ENCODE measurements around the gene ECSCR.
"Not testable (repeated sequence)": the region's sequence is repeated elsewhere in the genome, so short reads cannot be mapped to it uniquely, and the experiment has no call there.

ECSCR gene

GRCh38 chr5:139410121-139410992 lies 52.2 kb downstream of the ECSCR start:
- no peak for DNase-seq

- not testable (repeated sequence) for DNase-seq
These were observed 53.4 kb downstream of the ECSCR start for GRCh38 chr5:139409116-139409515.

DNA sequence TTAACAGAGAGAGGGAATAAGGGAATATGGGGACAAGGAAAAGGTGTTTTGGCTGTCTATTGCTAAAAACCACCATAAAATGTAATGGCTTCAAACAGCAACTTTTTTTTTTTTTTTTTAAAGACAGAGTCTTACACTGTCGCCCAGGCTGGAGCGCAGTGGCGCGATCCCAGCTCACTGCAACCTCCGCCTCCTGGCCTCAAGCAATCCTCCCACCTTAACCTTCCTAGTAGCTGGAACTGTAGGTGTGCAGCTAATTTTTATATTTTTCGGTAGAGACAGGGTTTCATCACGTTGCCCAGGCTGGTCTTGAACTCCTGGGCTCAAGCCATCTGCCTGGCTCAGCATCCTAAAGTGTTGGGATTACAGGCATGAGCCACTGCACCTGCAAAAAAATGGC lies 54.4 kb downstream of the ECSCR start:
- no peak for DNase-seq

DNA sequence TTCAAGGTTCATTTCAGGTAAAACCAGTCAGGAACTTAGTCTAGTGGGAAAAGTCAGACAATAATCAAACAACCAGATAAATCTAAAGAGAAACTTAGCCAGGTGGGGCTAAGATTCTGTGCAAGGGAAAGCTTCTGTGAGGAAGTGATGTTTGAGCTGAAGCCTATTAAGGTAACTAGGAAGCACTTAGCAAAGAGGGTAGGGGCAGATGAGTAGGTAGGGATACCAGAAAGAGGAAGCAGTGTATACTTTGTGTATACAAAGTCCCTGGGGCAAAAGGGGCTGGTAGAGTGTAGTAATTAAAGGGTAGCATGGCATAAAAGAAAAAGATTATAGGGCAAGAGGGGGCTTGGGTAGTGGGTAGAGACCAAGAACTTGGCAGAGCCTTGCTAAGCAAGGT lies 55.0 kb downstream of the ECSCR start:
- DNase-seq = no peak

DNA sequence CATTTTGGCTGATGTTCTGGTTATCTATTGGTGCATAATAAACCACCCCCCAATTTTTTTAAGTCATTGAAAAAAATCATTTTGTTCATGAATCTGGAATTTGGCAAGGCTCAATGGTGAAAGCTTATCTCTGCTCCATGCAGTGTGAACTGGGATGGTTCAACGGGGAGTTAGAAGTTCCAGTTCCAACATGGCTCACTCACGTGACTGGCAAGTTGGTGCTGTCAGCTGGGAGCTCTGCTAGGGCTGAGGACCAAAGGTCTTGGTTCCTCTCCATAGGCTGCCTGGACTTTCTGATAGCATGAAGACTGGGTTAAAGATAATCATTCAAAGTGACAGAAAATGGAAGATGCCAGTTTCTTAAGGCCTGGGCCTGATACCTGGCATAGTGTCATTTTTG lies 55.6 kb downstream of the ECSCR start:
- no peak for DNase-seq

DNA sequence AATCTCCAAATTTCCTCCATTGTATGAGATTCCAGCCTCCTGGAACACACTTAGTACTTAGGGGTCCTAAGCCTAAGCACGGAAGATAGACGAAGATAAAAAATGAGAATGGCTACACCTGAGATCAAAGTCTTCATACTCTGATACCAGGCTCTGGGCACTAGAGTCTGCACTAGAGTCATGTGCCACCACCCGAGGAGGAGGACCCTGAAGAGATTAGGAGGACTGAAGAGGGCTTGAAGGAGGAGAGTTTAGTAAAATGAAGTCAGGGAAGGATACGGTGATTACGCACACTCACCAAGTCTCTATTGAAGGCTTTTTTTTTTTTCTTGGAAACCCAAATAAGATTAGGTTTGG lies 58.1 kb downstream of the ECSCR start:
- no peak for DNase-seq

DNA sequence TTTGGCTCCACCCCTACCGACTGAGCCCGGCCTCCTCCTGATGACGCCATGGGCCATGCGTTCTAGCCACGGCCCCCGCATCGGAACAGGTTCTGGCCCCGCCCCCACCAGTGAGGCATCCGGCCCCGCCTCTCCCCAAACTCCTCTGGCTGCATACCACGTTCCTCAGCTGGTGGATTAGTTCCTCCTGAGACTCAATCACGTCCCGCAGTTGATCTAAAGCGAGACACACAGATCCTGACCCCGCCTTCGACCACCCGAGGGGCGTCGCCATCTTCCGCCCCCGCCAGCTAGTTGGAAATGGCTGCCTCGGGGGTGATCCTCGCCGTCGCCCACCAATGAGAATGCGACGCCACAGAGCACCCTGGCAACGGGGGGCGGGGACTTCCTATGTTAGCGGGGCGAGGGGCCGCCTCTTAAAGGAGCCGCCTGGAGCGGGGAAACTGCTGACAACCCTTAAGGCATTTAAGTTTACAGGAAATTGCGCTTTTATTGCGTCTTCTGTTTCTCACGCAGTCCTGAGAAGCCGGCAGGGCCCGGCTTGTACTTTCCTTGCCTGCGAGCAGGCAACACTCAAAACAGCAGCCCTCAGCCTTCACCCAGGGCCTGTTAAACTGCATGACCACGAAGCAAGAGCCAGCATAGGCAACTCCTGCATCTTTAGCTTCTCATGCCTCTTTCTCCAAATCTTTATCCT lies 58.6 kb downstream of the ECSCR start, which contains the start of gene SPATA24:
Gene SPATA24, minus strand, starts transcription at position 303 of the 697 bp plus-strand sequence. Its CDS starts 29 bp downstream, at position 274.
- peak; percentile 89 for DNase-seq

DNA sequence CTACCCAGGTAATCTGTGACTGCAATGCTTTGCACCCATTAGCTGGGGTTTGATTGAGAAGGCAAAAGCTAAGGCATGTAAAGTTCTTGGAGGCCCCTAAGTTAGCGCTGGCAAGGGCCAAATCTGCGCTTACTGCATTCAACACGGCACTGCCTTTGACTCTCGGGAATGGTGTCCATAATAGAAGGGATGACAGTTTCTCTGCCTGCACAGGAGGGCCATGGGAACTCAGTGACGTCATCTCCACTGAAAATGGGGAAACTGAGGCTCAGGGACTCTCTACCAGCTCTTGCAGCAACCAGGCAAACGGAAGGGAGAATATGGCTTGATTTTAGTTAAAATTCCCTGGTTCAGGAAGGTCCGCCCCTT lies 59.1 kb downstream of the ECSCR start:
- DNase-seq = no peak

GRCh38 chr5:139402561-139403158 lies 59.9 kb downstream of the ECSCR start:
- no peak for DNase-seq

- DNase-seq = no peak
These were observed 61.0 kb downstream of the ECSCR start for GRCh38 chr5:139401546-139401945.

GRCh38 chr5:139399501-139400121 lies 62.9 kb downstream of the ECSCR start:
- DNase-seq = no peak
